Endothelial cell of umbilical vein (primary cell): ENCODE measurements around the gene SPHK2. TPM values are rescaled to one million over a fixed set of nuclear protein-coding genes. Genes with fewer than 3 reads are reported as not detected.

ENCODE experiments used
- BruUV-seq: library from RNA; stranded (reverse); fragments of 400-500 nt; replicated peaks from 2 replicates; lab custom pipeline; 2021; lab: Mats Ljungman, UMichigan
- CTCF ChIA-PET: fragments of 300-600, 350-600 bp; sonication (Branson Sonifier 250); formaldehyde crosslinking; loops from one replicate; lab custom pipeline; 2021; ENCODE audit warnings: antibody characterized with exemption, inconsistent platforms; lab: Charles Lee
- POLR2A ChIA-PET: fragments of 300-600, 350-600 bp; sonication (Branson Sonifier 250); formaldehyde crosslinking; loops from one replicate; lab custom pipeline; 2021; ENCODE audit warnings: antibody characterized with exemption, inconsistent platforms; lab: Charles Lee
- DNase-seq: peaks from one replicate; pipeline ENCODE4 v3.0.0-alpha.2; 2011; ENCODE audit warnings: low read depth, low spot score
- FAIRE-seq: peaks from 2 replicates; lab custom pipeline; 2011; peaks lifted over from hg19 to GRCh38; lab: Jason Lieb, UNC
- H2AFZ ChIP-seq: 2 replicates; pipeline ENCODE4 v1.6.0; 2012; ENCODE audit warnings: low read depth, low read length, control low read depth, inconsistent platforms
- H3K27ac ChIP-seq: 2 replicates; pipeline ENCODE4 v1.5.1; 2011; ENCODE audit warnings: low read depth, mild to moderate bottlenecking, control low read depth, low read length, moderate library complexity; ENCODE audit not compliant: insufficient read depth
- H3K27me3 ChIP-seq, 2 experiments: 2 replicates each; pipeline versions ENCODE4 v1.6.0 to v1.6.1; 2011; ENCODE audit warnings: low read length in 2 of 2, mixed read lengths in 1 of 2; ENCODE audit not compliant: control insufficient read depth in 2 of 2, insufficient read depth in 2 of 2
- H3K36me3 ChIP-seq, 2 experiments: 2 replicates in 1 of 2; 3 replicates in 1 of 2; pipeline ENCODE4 v1.5.1; 2011; ENCODE audit warnings: low read length in 2 of 2, mild to moderate bottlenecking in 1 of 2, moderate library complexity in 1 of 2; ENCODE audit not compliant: control insufficient read depth in 2 of 2, insufficient read depth in 2 of 2; ENCODE audit errors: extremely low read depth in 1 of 2
- H3K4me1 ChIP-seq: 3 replicates; pipeline ENCODE4 v1.5.1; 2011; ENCODE audit warnings: mild to moderate bottlenecking, low read length; ENCODE audit not compliant: control insufficient read depth, insufficient read depth; ENCODE audit errors: extremely low read depth
- H3K4me2 ChIP-seq: 2 replicates; pipeline ENCODE4 v1.6.1; 2011; ENCODE audit warnings: low read length, control low read depth, mixed read lengths; ENCODE audit not compliant: insufficient read depth
- H3K4me3 ChIP-seq, 3 experiments: fragments of 200-600 bp in 1 of 3; sonication (generic), shearing (Covaris generic) in 1 of 3; replicated peaks in 1 of 3; 2 replicates each; pipeline ENCODE4 v1.5.1; 2011 to 2016; ENCODE audit warnings: control low read depth in 3 of 3, low read length in 3 of 3, mild to moderate bottlenecking in 2 of 3, inconsistent platforms in 1 of 3, low read depth in 1 of 3, moderate library complexity in 1 of 3; ENCODE audit not compliant: insufficient read depth in 1 of 3
- H3K79me2 ChIP-seq: 2 replicates; pipeline ENCODE4 v1.6.0; 2012; ENCODE audit warnings: low read length, inconsistent platforms; ENCODE audit not compliant: control insufficient read depth, insufficient read depth
- H3K9ac ChIP-seq: replicated peaks from 2 replicates; pipeline ENCODE3; 2011; ENCODE audit warnings: low read length, control low read depth; ENCODE audit not compliant: insufficient read depth; ENCODE audit errors: extremely low read depth
- H3K9me1 ChIP-seq: replicated peaks from 3 replicates; pipeline ENCODE4 v1.6.0; 2011; ENCODE audit warnings: mild to moderate bottlenecking, low read length; ENCODE audit not compliant: control insufficient read depth, insufficient read depth; ENCODE audit errors: extremely low read depth
- H3K9me3 ChIP-seq: replicated peaks from 2 replicates; pipeline ENCODE4 v1.5.1; 2012; ENCODE audit warnings: low read length, inconsistent platforms; ENCODE audit not compliant: control insufficient read depth, insufficient read depth
- H4K20me1 ChIP-seq: replicated peaks from 2 replicates; pipeline ENCODE3; 2011; ENCODE audit warnings: mild to moderate bottlenecking, low read length; ENCODE audit not compliant: control insufficient read depth, insufficient read depth; ENCODE audit errors: extremely low read depth
- EZH2 ChIP-seq: IDR thresholded peaks from 2 replicates; pipeline ENCODE4 v1.6.1; 2012; ENCODE audit warnings: borderline replicate concordance, low read depth, mild to moderate bottlenecking, moderate library complexity, low read length, inconsistent platforms; ENCODE audit not compliant: severe bottlenecking
- FOS ChIP-seq: IDR thresholded peaks from 2 replicates; pipeline ENCODE4 v1.6.1; 2011; ENCODE audit warnings: mild to moderate bottlenecking, low read length, moderate library complexity, borderline replicate concordance; ENCODE audit not compliant: insufficient read depth
- GATA2 ChIP-seq: IDR thresholded peaks from 2 replicates; pipeline ENCODE4 v1.7.0; 2011; ENCODE audit warnings: low read depth, mild to moderate bottlenecking, moderate library complexity, mixed read lengths, low read length; ENCODE audit not compliant: insufficient read length, insufficient read depth
- JUN ChIP-seq: IDR thresholded peaks from 2 replicates; pipeline ENCODE4 v1.6.1; 2011; ENCODE audit warnings: borderline replicate concordance, low read depth; ENCODE audit not compliant: insufficient read length, insufficient read depth
- MYC ChIP-seq: IDR thresholded peaks from one replicate; pipeline ENCODE4 v1.6.1; 2011; ENCODE audit warnings: mild to moderate bottlenecking, low read depth, low read length
- POLR2A ChIP-seq: IDR thresholded peaks from 2 replicates; pipeline ENCODE4 v1.6.1; 2012; ENCODE audit warnings: low read depth, mild to moderate bottlenecking, control low read depth, low read length
- POLR2AphosphoS5 ChIP-seq: IDR thresholded peaks from 2 replicates; pipeline ENCODE4 v1.6.1; 2012; ENCODE audit warnings: low read depth, mild to moderate bottlenecking, control low read depth, low read length, moderate library complexity; ENCODE audit not compliant: insufficient read depth
- dilution Hi-C: fragments of 300-500 bp; cut with MboI; formaldehyde crosslinking; loops from one replicate; pipeline ENCODE4 v1.15.0; 2019; ENCODE audit warnings: low sequenced_read_pairs; ENCODE audit not compliant: extremely low pct_ligation_motif_present
- intact Hi-C: fragments of 100-400 bp; cut with micrococcal nuclease; formaldehyde crosslinking; loops from one replicate; pipeline ENCODE4 v1.10.0; 2022
- polyA plus RNA-seq, 4 experiments: library from polyadenylated mRNA; depleted of rRNA in 3 of 4; stranded (reverse) in 3 of 4; unstranded in 1 of 4; fragments of >200 nt; gene quantifications; 2 replicates each; pipeline versions ENCODE4 v1.2.1 to v1.2.3, GENCODE V29; 2011 to 2012; ENCODE audit warnings: missing spikeins in 1 of 4
- total RNA-seq: library from RNA; stranded (reverse); gene quantifications from 2 replicates; pipeline ENCODE4 v1.2.3, GENCODE V29; 2021
- TF ChIP-seq, protein P1 (sequence below): IDR thresholded peaks from 2 replicates; pipeline ENCODE4 v1.6.1; 2011; ENCODE audit not compliant: insufficient read depth, insufficient read length
- TF ChIP-seq, protein P2 (sequence below), 2 donors: IDR thresholded peaks; 1 replicate in 1 of 2; 2 replicates in 1 of 2; pipeline ENCODE4 v1.5.1; 2011; ENCODE audit warnings: low read length in 2 of 2, mild to moderate bottlenecking in 2 of 2, moderate library complexity in 2 of 2, control low read depth in 1 of 2, inconsistent platforms in 1 of 2, low read depth in 1 of 2; ENCODE audit not compliant: insufficient read depth in 1 of 2; ENCODE audit errors: extremely low read depth in 1 of 2

Gene SPHK2
- total and polyA plus RNA-seq, 2 donors (not counting 3 experiments of a cell fraction or from before 2014, with no cell fraction given) = 20.2 to 31.1 TPM

DNA sequence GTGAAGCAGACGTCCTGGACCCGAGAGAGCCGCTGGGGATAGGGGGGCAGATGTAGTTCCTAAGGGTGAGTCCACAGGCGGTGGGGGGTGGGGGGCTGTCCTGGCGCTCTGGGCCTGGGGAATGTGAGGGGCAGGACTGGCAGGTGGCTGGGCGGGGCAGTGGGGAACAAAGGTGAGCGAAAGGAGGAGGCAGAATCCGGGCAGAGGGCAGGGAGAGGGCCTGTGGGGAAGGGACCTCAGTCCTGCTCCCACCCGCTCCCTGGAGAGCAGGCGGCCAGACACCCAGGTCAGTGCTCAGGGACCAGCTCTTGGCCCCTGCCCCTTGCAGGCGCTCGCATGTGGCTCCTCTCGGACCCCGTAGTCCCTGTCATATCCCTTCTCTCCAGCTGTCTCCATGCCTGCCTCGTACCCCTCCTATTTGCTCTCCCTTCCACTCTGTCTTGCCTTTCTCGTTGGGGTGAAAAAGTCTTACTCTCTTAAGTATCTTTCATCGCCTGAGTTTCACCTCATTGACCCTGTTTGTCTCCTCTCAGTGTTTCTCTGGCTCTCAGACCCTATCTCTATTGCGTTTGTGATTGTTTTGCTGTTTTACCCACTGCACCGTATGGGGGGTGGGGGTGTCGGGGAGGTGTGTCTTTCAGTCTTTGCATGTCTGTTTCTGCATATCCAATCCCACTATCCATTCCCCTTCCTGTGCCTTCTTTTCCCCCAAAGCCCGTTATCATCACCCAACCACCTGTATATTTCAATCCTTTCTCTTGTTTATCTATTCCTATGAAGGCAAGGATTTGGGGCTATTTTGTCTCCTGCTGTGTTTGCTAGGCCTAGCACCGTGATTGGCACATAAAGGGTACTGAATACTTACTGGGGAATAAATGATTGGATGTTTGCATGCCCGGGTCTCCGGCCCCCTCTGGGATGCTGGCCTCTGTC, 5.8 kb downstream of the SPHK2 start:
- H3K9ac ChIP-seq = peak overlapping the region; percentile 68
- H2AFZ ChIP-seq = no peak overlapping the region
- ChIA-PET POLR2A (no interaction called here), CTCF (no interaction called here)
- DNase-seq = no peak
- peak overlapping the region; percentile 50 for H3K4me2 ChIP-seq
- H3K4me3 ChIP-seq = peak overlapping the region in 2 of 3 experiments; percentile 18 to 52
- H4K20me1 ChIP-seq = no peaks in the 10 kb centered on the region
- peaks cover 2% of the 10 kb centered on the region for H3K79me2 ChIP-seq
- H3K4me1 ChIP-seq = peaks cover 10% of the 10 kb centered on the region
- H3K9me1 ChIP-seq = no peaks in the 10 kb centered on the region
- H3K27me3 ChIP-seq = no peaks in the 10 kb centered on the region
- TF ChIP-seq POLR2A (no peak), GATA2 (no peak), FOS (no peak), JUN (no peak), POLR2AphosphoS5 (no peak), MYC (no peak), EZH2 (no peak)
- TF ChIP-seq, protein P1, sequence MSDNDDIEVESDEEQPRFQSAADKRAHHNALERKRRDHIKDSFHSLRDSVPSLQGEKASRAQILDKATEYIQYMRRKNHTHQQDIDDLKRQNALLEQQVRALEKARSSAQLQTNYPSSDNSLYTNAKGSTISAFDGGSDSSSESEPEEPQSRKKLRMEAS = no peak
- TF ChIP-seq, protein P2, sequence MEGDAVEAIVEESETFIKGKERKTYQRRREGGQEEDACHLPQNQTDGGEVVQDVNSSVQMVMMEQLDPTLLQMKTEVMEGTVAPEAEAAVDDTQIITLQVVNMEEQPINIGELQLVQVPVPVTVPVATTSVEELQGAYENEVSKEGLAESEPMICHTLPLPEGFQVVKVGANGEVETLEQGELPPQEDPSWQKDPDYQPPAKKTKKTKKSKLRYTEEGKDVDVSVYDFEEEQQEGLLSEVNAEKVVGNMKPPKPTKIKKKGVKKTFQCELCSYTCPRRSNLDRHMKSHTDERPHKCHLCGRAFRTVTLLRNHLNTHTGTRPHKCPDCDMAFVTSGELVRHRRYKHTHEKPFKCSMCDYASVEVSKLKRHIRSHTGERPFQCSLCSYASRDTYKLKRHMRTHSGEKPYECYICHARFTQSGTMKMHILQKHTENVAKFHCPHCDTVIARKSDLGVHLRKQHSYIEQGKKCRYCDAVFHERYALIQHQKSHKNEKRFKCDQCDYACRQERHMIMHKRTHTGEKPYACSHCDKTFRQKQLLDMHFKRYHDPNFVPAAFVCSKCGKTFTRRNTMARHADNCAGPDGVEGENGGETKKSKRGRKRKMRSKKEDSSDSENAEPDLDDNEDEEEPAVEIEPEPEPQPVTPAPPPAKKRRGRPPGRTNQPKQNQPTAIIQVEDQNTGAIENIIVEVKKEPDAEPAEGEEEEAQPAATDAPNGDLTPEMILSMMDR (IDR thresholded peaks at IDR 0.05; ENCODE audit: extremely low read depth in 1 of 2, insufficient read depth in 1 of 2, low read depth in 1 of 2, low read length in 2 of 2) = no peak
- peaks cover 0 to 2% of the 10 kb centered on the region in 2 experiments for H3K36me3 ChIP-seq
- no peak overlapping the region for H3K27ac ChIP-seq
- FAIRE-seq = no peak
- intact Hi-C loops = no loop called here
- no peaks in the 10 kb centered on the region for H3K9me3 ChIP-seq
- dilution Hi-C loops = no loop called here
- BruUV-seq = TSS peak; percentile 2
